Endodermal cell (in vitro differentiated cells): ENCODE data around the gene SNCAIP. TPM values are rescaled to one million over a fixed set of nuclear protein-coding genes. Genes with fewer than 3 reads are reported as not detected.

Experiments
- DNase-seq: peaks from one replicate; pipeline ENCODE4 v3.0.0-alpha.2; 2017
- H3K27ac ChIP-seq: 2 replicates; pipeline ENCODE4 v1.5.1; 2013; ENCODE audit warnings: mild to moderate bottlenecking, low read depth, low read length, moderate library complexity
- H3K27me3 ChIP-seq: 2 replicates; pipeline ENCODE4 v1.6.1; 2013; ENCODE audit warnings: mild to moderate bottlenecking, low read length, moderate library complexity; ENCODE audit not compliant: insufficient read depth, control insufficient read depth, poor library complexity, severe bottlenecking
- H3K36me3 ChIP-seq: 2 replicates; pipeline ENCODE4 v1.7.0; 2013; ENCODE audit warnings: mild to moderate bottlenecking, low read length, moderate library complexity; ENCODE audit not compliant: control insufficient read depth, insufficient read depth
- H3K4me1 ChIP-seq: one replicate; pipeline ENCODE4 v1.7.0; 2013; ENCODE audit warnings: low read length; ENCODE audit not compliant: control insufficient read depth, insufficient read depth
- H3K4me3 ChIP-seq: 2 replicates; pipeline ENCODE4 v1.5.1; 2013; ENCODE audit warnings: mild to moderate bottlenecking, low read length, moderate library complexity
- H3K9ac ChIP-seq: 2 replicates; pipeline ENCODE4 v1.6.1; 2013; ENCODE audit warnings: mild to moderate bottlenecking, low read length, moderate library complexity; ENCODE audit not compliant: poor library complexity, severe bottlenecking; ENCODE audit errors: extremely low read depth
- H3K9me3 ChIP-seq: 2 replicates; pipeline ENCODE4 v1.6.1; 2013; ENCODE audit warnings: mild to moderate bottlenecking, low read length, moderate library complexity; ENCODE audit not compliant: control insufficient read depth
- H3K27ac Mint-ChIP-seq: 2 replicates; pipeline ENCODE4 v1.8.0; 2020; ENCODE audit warnings: mixed read lengths
- H3K27me3 Mint-ChIP-seq: 2 replicates; pipeline ENCODE4 v1.8.0; 2021; ENCODE audit warnings: mild to moderate bottlenecking, mixed read lengths; ENCODE audit not compliant: insufficient read depth
- H3K36me3 Mint-ChIP-seq: 2 replicates; pipeline ENCODE4 v1.8.0; 2020; ENCODE audit warnings: low read depth, mixed read lengths
- H3K4me1 Mint-ChIP-seq: 2 replicates; pipeline ENCODE4 v1.8.0; 2020; ENCODE audit warnings: mixed read lengths
- H3K4me3 Mint-ChIP-seq: 2 replicates; pipeline ENCODE4 v1.8.0; 2020; ENCODE audit warnings: mild to moderate bottlenecking, moderate library complexity, mixed read lengths
- H3K9me3 Mint-ChIP-seq: 2 replicates; pipeline ENCODE4 v1.8.0; 2020; ENCODE audit warnings: mild to moderate bottlenecking, mixed read lengths
- CTCF ChIP-seq: fragments of 200-600 bp; sonication (generic); conservative IDR thresholded peaks from 2 replicates; pipeline ENCODE4 v1.5.0; 2021; ENCODE audit warnings: antibody characterized with exemption, mild to moderate bottlenecking
- WGBS, 2 experiments: methylation state at CpG; one replicate each; pipeline versions ENCODE4 v1.1.5 to v1.1.7; 2013; ENCODE audit warnings: missing lambda C conversion rate in 2 of 2, mixed read lengths in 1 of 2; ENCODE audit not compliant: insufficient coverage in 1 of 2, insufficient read length in 1 of 2; 5-methylcytosine and 5-hydroxymethylcytosine counted together
- total RNA-seq, 2 donors: library from RNA; stranded (reverse); fragmentation: NEBNext Ultra II Directional in 1 of 2; extraction: Animal tissue kit (Norgen Biotek cat#: 25700) in 1 of 2; gene quantifications; 2 replicates in 1 of 2; 3 replicates in 1 of 2; pipeline ENCODE4 v1.2.1, GENCODE V29; 2021

SNCAIP gene
- total RNA-seq, 2 donors from 2014 or later: 1.4 to 2.1 TPM

DNA sequence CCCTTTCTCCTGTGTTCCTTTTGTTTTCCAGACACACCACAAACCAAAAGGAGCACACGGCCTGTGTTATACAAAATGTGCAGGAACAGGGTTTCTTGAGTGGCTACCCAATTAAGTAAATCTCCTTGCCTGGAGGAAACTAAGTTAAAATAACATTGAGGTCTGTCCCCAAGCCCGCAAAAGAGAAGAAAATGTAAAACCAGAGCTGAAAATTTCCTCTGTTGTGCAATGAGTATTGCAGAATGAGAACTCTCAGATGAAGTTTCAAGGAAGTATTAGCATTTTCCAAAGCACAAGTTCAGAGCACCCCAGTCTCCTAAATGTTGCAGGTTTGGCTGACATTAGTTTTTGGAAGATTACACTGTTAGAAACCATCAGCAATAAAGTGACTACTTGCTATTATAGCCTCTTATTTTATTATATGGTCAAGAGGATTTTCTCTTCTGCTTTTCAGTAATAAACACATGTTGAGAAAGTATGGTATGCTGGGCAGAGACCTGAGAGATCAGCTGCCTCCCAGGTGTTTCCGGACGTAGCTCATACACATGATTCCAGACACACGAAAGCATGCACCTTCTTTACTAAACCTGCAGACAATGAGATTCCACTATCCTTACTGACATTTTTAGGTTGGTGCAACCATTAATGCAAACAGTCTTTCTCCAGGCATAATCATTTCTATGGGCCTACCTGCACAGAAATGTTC lies 161.3 kb downstream of the SNCAIP start:
- 93 to 96% methylated on average over 4 to 5 of the region's 5 CpGs for WGBS, 2 experiments
- Histone ChIP-seq H3K9ac (no peak overlapping the region), H3K36me3 (no peaks in the 10 kb centered on the region), H3K4me3 (no peak overlapping the region), H3K9me3 (no peaks in the 10 kb centered on the region), H3K4me1 (peaks cover 9% of the 10 kb centered on the region), H3K27me3 (no peaks in the 10 kb centered on the region), H3K27ac (no peak overlapping the region)
- Mint-ChIP-seq H3K4me1 (peaks cover 62% of the 10 kb centered on the region), H3K36me3 (no peaks in the 10 kb centered on the region), H3K27ac (no peak overlapping the region), H3K9me3 (no peaks in the 10 kb centered on the region), H3K27me3 (no peaks in the 10 kb centered on the region), H3K4me3 (no peak overlapping the region)
- TF ChIP-seq CTCF: no peak
- no peak for DNase-seq

GRCh38 chr5:122473941-122474340 lies 161.9 kb downstream of the SNCAIP start:
- H3K27me3 Mint-ChIP-seq: no peaks in the 10 kb centered on the region
- no peak overlapping the region for H3K27ac Mint-ChIP-seq
- no peaks in the 10 kb centered on the region for H3K36me3 Mint-ChIP-seq
- H3K9me3 Mint-ChIP-seq: no peaks in the 10 kb centered on the region
- Histone ChIP-seq H3K36me3 (no peaks in the 10 kb centered on the region), H3K4me1 (peaks cover 9% of the 10 kb centered on the region), H3K27me3 (no peaks in the 10 kb centered on the region), H3K27ac (no peak overlapping the region), H3K9me3 (no peaks in the 10 kb centered on the region), H3K4me3 (no peak overlapping the region), H3K9ac (no peak overlapping the region)
- TF ChIP-seq CTCF: no peak
- H3K4me3 Mint-ChIP-seq: no peak overlapping the region
- H3K4me1 Mint-ChIP-seq: peaks cover 68% of the 10 kb centered on the region
- no peak for DNase-seq
- WGBS, 2 experiments: 63% methylated on average over 1 of the region's 4 CpGs; no CpG with 5 or more reads in 1 of the 2 experiments

DNA sequence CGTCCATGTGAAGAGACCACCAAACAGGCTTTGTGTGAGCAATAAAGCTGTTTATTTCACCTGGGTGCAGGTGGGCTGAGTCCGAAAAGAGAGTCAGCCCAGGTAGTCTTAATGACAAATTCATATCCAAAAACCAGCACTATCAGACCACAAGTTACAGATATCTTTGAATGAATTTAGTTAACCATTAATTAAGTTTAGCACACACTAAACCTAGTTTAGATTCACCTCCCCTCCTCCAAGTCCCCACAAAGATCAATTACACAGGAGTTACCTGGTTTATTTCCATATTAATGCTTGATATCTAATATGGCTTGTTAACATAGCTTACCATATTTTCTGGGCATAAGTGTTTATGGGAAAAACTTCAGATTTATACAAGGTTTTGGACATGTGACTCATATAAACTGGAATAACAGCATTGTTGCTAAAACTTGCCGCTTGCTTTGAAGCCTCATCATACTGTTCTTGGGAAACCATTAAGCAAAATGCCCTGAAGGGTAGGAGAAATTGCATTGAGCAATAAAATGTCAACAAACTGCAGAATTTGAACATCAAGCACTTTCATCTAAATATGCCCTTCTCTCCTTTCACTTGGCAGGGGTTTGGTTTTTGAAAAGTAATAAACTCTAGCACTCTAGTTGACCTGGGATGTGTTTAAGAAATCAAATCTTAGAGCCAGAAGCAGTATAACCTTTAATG lies 166.9 kb downstream of the SNCAIP start:
- Histone ChIP-seq H3K4me1 (no peaks in the 10 kb centered on the region), H3K9ac (no peak overlapping the region), H3K36me3 (no peaks in the 10 kb centered on the region), H3K9me3 (no peaks in the 10 kb centered on the region), H3K27me3 (no peaks in the 10 kb centered on the region), H3K27ac (no peak overlapping the region), H3K4me3 (no peak overlapping the region)
- no peaks in the 10 kb centered on the region for H3K27me3 Mint-ChIP-seq
- H3K9me3 Mint-ChIP-seq: peaks cover 2% of the 10 kb centered on the region
- H3K4me1 Mint-ChIP-seq: peaks cover 46% of the 10 kb centered on the region
- no peak for TF ChIP-seq CTCF
- H3K27ac Mint-ChIP-seq: no peak overlapping the region
- DNase-seq: no peak
- H3K36me3 Mint-ChIP-seq: no peaks in the 10 kb centered on the region
- 100% methylated on average over 1 to 3 of the region's 3 CpGs for WGBS, 2 experiments
- no peak overlapping the region for H3K4me3 Mint-ChIP-seq
